ENCODE results near the gene MVD.

The MVD gene

GRCh38 chr16:88654363-88655052, 8.4 kb downstream of the MVD start:
- no peak for DNase-seq

- no peak for DNase-seq
These were observed 9.1 kb downstream of the MVD start for GRCh38 chr16:88653596-88654362.

DNA sequence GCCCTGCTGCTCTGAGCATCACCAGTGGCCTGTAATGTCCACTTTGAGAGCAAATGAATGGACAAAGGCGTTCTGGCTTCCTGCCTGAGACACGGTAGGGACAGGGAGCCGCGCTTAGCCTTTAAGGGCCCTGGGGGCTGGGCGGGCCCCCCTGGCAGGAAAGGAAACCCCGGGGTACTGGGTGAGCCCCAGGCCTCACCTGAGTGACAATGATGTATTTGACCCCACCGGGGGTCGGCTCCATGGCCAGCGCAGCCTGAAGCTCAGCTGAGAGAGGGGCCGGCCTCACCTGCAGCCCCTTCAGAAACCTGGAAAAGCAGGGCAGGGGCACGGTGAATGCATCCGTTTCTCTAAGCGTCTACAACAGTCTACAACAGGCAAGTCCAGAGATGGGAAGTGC, 9.8 kb downstream of the MVD start:
- DNase-seq: no peak

GRCh38 chr16:88652762-88653063, 10.2 kb downstream of the MVD start:
- DNase-seq: no peak

DNA sequence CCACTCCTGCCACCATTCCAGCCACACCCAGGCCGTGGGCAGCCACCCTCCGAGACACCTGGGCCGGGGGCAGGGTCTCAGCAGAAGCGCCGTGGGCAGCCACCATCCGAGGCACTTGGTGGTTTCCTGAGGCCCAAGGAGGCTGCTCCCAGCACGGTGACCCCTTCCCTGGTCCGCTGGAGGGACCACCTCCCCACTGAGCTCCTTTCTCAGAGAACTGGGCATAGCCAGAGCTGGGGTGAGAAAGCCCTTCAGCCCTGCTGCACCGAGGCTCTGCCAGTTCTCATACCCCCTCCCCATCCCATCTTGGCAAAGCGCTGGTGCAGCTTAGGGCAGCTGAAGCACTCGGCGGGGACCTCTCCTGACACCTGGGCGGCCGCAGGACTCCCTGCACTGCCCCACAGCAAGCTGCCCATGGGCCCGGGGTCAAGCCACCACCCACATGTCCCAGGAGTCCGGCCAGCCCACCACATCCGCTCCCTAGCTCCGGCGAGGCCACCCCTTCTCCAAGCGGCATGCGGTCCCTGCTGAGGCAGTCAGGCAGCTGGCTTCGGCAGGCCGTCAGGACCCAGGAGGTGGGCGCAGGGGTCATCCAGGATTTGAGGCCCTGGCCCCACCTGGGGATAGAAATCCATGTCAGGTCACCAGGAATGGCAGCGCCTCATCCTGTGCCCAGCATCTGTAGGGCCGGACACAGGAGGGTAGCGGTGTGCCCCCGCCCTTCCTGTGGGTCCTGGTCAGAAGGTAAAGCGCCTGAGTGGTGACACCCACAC, 10.7 kb downstream of the MVD start:
- DNase-seq: no peak

GRCh38 chr16:88651276-88651988, 11.5 kb downstream of the MVD start:
- DNase-seq: no peak

DNA sequence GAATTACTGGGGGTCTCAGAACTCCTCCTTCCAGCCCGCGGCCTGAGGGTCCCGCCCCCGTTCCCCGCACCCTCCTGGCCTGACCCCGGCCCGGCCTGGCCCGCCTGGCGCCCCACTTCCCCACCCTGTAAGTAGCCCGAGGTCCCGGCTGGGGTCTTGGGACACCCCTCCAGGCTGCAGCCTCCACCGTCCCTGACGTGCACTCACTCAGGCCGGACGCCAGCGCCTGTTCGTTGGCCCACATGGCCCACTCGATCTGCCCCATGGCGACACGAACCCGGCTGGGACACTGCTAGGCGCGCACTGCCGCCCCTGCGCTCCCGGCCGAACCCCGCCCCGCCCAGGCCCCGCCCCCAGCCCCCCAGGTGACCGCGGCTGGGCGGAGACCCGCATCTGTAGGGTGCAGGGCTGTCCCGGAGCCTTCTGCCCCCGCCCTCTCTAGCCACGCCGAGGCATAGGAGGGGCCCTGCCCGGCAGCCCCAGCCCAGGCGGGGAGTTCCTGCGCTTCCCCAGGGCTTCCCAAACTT, 12.1 kb downstream of the MVD start, which contains the start of gene CYBA:
Gene CYBA (minus strand): TSS at position 305 of the 527 bp plus-strand sequence. CDS start 40 bp downstream, at position 265.
- peak in 1 of 2 donors; percentile 36 for DNase-seq

DNA sequence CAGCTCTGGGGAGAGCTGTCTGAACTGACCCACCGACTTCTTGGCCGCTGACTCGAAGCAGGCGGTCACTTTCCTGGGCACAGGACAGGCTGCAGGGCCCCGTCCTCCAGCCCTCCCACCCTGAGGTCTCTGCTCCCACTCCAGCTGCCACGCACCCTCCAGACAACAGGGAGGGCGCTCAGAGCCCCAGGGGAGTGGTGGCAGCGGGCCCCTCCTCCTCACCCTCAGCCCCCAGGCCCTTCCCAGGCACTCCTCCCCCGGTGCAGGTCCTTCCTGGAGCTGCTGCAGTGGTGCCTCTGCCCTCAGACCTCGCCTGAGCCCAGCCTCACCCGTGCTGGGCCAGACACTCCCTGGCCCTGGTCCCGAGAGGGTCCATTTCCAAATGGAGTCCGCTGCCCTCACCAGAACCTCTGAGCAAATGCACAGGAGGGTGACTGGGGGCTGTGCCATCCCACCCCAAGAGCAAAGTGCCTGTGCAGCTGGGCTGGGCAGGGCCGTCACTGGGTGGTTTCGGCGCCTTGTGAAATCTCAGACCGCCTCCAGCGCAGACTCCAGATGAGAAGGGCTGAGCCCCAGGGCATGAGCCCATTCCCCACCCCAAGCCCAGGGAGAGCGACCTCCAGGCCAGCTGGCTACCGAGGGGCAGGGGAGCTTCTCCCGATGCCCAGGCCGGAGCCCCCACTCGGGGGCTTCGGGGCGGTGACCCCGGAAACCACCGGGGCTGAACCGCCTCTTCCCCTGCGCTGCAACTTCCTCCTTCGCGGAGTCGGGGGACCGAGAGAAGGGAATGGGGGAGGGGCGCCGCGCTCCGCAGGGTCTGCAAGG, 12.8 kb downstream of the MVD start:
- DNase-seq: no peak

DNA sequence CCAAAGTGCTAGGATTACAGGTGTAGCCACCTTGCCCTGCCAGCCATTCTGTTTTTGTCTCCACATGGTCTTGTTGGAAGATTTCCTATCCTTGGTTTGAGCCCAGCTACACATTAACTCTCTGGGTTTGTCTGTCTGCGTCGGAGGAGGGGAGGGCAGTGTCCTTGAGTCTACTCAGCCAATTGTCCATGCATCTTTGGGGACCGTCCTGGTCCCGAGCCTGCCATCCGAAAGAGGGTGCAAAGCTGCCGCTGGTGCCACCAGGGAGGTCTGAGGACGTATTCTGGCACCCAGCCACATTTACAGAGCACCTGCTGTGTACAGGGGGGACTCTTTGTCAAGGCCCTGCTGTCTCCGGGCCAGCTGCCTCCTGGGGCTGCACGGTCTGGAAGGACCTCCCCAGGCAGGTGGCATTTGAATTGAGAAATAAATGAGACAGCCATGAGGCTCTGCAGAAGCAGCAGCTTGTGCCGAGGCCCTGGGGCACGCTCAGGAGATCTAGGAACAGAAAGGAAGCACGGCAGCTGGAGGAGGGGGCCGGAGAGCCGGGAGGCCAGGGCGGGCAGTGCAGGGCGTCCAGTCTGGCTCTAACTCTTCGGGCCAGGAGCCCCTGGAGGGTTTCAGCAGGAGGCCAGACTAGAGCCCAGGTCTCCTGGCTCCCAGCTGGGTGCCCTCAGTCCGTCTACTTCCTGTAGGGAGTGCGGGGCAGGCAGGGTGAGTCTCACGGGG, 13.5 kb downstream of the MVD start:
- DNase-seq: no peak

DNA sequence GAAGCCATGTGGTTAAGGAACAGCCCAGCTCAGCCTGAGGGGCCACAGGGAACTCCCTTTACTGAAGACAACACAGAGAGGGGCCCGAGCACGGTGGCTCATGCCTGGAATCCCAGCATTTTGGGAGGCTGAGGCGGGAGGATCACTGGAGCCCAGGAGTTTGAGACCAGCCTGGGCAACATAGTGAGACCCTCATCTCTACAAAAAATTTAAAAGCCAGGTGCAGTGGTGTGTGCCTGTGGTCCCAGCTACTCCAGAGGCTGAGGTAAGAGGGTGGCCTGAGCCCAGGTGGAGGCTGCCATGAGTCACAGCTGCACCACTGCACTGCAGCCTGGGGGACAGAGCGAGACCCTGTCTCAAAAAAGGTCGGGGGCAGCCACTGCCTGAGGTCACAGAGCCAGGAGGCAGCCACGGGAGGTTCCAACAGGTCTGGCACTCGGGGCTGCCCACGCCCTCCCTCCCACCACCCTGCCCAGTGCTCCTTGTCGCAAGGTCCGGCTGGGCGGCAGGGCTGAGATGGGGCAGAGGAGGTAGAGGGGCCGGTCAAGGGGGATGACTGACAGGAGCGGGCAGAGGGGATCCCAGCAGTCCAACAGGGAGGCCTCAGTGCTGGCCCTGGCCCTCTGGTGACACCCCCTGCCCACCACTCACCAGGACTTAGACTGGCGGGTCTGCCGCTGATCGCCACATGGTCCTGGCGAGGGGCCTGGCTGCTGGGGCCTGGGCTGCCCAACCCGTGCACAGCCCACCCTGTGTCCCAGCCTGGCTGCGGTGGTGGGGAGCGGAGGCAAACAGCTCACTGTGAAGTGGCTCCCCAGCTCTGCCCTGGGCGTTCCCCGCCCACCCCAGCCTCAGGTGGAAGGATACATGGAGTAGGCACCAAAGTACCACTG, 15.5 kb downstream of the MVD start:
- DNase-seq: no peak

DNA sequence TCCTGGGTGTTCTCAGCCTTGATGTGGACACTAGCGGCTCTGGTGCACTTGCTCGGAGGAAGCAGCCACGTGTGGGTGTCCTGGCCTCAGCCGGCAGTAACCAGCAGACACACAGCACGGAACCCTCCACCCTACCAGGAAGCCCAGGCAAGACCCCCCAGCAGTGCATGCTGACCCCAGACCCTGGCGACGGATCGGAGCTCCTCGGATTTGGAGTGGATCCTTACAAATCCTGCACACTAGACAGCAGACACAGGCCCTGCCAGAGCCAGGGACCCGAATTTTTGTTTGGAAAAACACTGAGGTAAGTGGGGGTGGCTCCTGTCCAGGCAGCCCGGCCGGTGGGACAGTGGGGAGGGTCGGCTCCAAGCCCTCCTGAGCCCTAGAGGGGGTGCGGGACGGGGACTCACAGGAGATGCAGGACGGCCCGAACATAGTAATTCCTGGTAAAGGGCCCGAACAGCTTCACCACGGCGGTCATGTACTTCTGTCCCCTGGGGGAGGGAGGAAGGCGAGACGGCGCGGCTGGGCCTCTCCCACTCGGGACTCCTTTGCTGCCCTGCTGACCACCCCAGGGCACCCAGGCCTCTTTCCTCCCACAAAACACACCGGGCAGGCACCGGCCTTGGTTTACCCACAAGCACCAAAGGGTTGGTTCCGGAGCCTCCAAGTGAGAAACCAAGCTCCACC, 16.4 kb downstream of the MVD start:
- DNase-seq: no peak

- DNase-seq: no peak
These were observed 16.9 kb downstream of the MVD start for GRCh38 chr16:88645941-88646340.

DNA sequence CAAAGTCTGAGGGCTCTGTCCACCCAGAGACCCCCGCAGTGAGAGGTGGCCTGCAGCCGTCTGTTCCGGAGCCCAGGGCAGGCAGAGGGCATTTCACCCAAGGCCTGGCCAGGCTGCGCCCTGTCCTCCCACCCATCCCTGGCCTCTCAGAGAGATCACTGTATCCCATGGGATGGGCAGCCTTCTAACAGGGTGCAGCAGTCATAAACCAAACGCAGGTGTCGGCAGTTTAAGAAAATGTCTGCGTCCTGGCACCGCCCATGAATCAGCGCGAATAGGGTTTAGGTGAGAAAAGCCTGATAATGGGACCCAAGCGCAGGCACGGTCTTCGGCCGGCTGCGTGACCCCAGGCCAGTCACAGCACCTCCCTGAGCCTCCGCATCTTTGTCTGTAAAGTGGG, 17.4 kb downstream of the MVD start:
- DNase-seq: no peak

DNA sequence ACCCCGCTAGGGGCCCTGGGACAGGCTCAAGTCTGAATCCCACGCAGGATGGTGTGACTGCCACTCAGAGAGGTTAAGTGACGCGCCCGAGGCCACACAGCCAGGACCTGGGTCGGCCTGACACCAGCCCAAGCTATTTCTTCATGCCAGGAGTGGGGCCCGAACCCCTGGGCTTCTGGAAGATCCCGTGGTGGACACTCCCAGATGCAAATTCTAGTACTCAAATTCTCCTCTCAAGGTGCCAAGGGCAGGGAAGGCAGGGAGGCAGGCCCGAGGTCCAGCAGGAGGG, 19.3 kb downstream of the MVD start:
- no peak for DNase-seq

GRCh38 chr16:88642881-88643643, 19.8 kb downstream of the MVD start:
- no peak for DNase-seq

DNA sequence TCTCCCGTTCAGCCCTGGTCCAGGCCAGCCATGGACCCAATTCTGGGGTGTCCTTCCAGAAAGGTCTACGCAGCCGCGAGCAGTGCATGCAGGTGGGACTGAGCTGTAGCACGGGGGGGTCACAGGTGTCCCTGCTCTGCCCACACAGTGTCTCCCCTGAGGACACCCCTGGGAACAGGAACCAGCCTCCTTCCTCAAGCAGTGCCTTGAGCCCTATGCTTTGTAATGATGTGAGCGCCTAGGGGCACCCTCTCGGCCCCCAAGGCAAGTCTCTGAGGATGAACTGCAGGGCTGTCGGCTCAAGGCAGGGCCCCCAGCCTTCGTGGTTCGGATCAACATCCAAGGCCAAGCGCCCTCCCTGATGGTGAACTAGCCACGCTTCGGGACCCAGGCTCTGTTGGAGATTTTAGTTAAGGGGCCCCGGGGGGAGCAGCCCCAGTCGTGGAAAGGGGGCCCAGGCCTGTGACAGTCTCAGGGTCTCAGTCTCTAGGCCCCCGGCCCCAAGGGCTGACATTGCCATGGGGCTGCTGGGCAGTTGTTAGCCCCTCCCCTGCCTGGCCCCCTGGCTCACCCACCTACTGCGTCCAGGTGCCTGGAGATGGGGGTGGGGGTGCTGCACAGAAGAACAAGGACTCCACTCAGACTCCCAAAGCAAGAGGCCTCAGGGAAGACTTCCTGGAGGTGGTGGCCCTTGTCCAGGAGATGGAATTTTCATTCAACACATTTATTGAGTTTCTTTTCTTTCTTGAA, 22.2 kb downstream of the MVD start:
- no peak for DNase-seq

DNA sequence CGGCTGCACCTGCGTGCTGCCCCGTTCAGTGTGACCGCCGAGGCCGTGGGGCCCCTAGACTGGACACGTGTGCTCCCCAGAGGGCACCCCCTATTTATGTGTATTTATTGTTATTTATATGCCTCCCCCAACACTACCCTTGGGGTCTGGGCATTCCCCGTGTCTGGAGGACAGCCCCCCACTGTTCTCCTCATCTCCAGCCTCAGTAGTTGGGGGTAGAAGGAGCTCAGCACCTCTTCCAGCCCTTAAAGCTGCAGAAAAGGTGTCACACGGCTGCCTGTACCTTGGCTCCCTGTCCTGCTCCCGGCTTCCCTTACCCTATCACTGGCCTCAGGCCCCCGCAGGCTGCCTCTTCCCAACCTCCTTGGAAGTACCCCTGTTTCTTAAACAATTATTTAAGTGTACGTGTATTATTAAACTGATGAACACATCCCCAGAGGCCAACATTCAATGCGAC, 22.8 kb downstream of the MVD start:
- DNase-seq: no peak
